OCI-LY1 (cell line): ENCODE measurements around the gene DNAJB14.

ENCODE experiments used
- H2AFZ ChIP-seq: fragments of 200-600 bp; sonication (generic), shearing (Covaris generic); 2 replicates; pipeline ENCODE4 v1.6.0; 2014; ENCODE audit warnings: antibody characterized with exemption, mild to moderate bottlenecking, low read length
- H3F3A ChIP-seq: fragments of 200-600 bp; sonication (generic), shearing (Covaris generic); 2 replicates; pipeline ENCODE4 v1.6.0; 2014; ENCODE audit warnings: mild to moderate bottlenecking, antibody characterized with exemption, low read length, moderate library complexity; ENCODE audit not compliant: insufficient read depth
- H3K27ac ChIP-seq: fragments of 200-600 bp; sonication (generic); 2 replicates; pipeline ENCODE4 v1.5.1; 2014; ENCODE audit warnings: low read length, mixed run types, mild to moderate bottlenecking, low read depth; ENCODE audit not compliant: poor library complexity, severe bottlenecking
- H3K27me3 ChIP-seq: fragments of 200-600 bp; sonication (generic); 2 replicates; pipeline ENCODE4 v1.6.0; 2014; ENCODE audit warnings: antibody characterized with exemption, mild to moderate bottlenecking, low read length, moderate library complexity; ENCODE audit not compliant: insufficient read depth
- H3K36me3 ChIP-seq: fragments of 200-600 bp; sonication (generic); 2 replicates; pipeline ENCODE4 v1.6.1; 2014; ENCODE audit warnings: mild to moderate bottlenecking, antibody characterized with exemption, low read length, moderate library complexity, mixed read lengths; ENCODE audit not compliant: insufficient read depth
- H3K4me1 ChIP-seq: fragments of 200-600 bp; sonication (generic); 2 replicates; pipeline ENCODE4 v1.5.1; 2014; ENCODE audit warnings: mild to moderate bottlenecking, low read length, moderate library complexity; ENCODE audit not compliant: insufficient read depth, severe bottlenecking
- H3K4me2 ChIP-seq: fragments of 200-600 bp; sonication (generic), shearing (Covaris generic); 2 replicates; pipeline ENCODE4 v1.6.1; 2014; ENCODE audit warnings: low read length
- H3K4me3 ChIP-seq: fragments of 200-600 bp; sonication (generic); 2 replicates; pipeline ENCODE4 v1.5.1; 2014; ENCODE audit warnings: low read length, low read depth, mild to moderate bottlenecking, mixed read lengths; ENCODE audit not compliant: poor library complexity, severe bottlenecking
- H3K79me2 ChIP-seq: fragments of 200-600 bp; shearing (Covaris generic); 2 replicates; pipeline ENCODE4 v1.6.1; 2016; ENCODE audit warnings: mixed run types, low read length, mixed read lengths; ENCODE audit not compliant: insufficient read depth
- H3K9ac ChIP-seq: fragments of 200-600 bp; sonication (generic), shearing (Covaris generic); 2 replicates; pipeline ENCODE4 v1.6.1; 2014; ENCODE audit warnings: mild to moderate bottlenecking, low read length, mixed read lengths
- H3K9me2 ChIP-seq: fragments of 200-600 bp; sonication (generic), shearing (Covaris generic); 2 replicates; pipeline ENCODE4 v1.6.1; 2014; ENCODE audit warnings: low read depth, mild to moderate bottlenecking, low read length, mixed read lengths
- H3K9me3 ChIP-seq: fragments of 200-600 bp; shearing (Covaris generic); 2 replicates; pipeline ENCODE4 v1.6.1; 2014; ENCODE audit warnings: low read length, mixed read lengths
- H4K20me1 ChIP-seq: fragments of 200-600 bp; sonication (generic), shearing (Covaris generic); 2 replicates; pipeline ENCODE4 v1.6.0; 2016; ENCODE audit warnings: mild to moderate bottlenecking, low read length; ENCODE audit not compliant: insufficient read depth
- CTCF ChIP-seq: fragments of 200-600 bp; sonication (generic), shearing (Covaris generic); IDR thresholded peaks from 2 replicates; pipeline ENCODE4 v1.5.1; 2017; ENCODE audit warnings: mild to moderate bottlenecking, antibody characterized with exemption, low read length, moderate library complexity, mixed read lengths
- EZH2 ChIP-seq: fragments of 200-600 bp; sonication (generic), shearing (Covaris generic); IDR thresholded peaks from 2 replicates; pipeline ENCODE4 v1.8.0; 2017; ENCODE audit warnings: borderline replicate concordance, mixed run types, mild to moderate bottlenecking, antibody characterized with exemption, low read length, moderate library complexity, mixed read lengths

DNAJB14 gene

DNA sequence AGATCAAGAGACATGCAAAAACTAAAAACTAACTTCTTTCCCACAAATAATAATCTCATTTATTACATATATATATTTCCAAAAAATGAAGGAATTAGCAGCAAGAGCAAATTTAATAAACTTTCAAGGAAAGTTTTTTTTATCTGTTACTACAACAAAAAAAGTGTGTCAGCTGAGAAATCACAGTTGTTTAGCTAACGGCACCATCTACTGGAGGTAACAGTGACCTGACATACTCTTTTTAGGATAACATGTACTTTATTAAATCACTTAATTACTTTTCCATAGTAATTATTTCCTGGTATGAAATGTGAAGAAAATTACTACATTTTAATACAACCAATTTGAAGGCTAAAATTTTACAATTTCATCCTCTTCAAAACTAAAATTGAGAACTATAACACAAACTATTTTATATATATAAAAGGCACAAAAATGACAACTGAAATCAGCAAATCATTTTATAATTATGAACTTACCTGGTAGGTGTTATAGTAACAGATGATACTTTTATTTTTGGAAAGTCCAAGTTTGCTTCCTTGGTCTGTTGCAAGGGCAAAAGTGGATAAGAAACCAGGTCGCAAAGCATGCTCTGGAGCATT is 61.3 kb downstream of the DNAJB14 start:
- Histone ChIP-seq H3K27me3 (no peaks in the 10 kb centered on the region), H3F3A (no peaks in the 10 kb centered on the region), H3K79me2 (peaks cover 15% of the 10 kb centered on the region), H3K9me3 (no peaks in the 10 kb centered on the region), H3K4me3 (no peak overlapping the region), H3K4me2 (no peak overlapping the region), H3K27ac (no peak overlapping the region), H3K9ac (no peak overlapping the region), H2AFZ (no peak overlapping the region), H3K9me2 (no peaks in the 10 kb centered on the region), H3K4me1 (no peaks in the 10 kb centered on the region), H3K36me3 (peaks cover 37% of the 10 kb centered on the region), H4K20me1 (no peaks in the 10 kb centered on the region)
- TF ChIP-seq CTCF (peak; percentile 55), EZH2 (no peak)

DNA sequence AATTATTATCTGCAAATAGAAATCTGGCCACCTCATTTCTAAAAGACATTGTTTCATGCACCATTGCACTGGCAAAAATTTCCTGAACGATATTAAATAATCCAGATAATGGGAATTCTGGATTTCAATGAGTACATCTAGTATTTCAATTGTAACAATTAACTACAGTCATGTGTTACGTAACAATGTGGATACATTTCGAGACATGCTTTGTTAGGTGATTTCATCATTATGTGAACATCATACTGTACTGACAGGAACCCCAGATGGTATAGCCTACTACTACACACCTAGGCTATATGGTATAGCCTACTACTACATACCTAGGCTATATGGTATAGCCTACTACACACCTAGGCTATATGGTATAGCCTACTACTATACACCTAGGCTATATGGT is 67.0 kb downstream of the DNAJB14 start:
- H3K9me2 ChIP-seq = no peaks in the 10 kb centered on the region
- no peak overlapping the region for H2AFZ ChIP-seq
- H3K9ac ChIP-seq = no peak overlapping the region
- H3K4me1 ChIP-seq = no peaks in the 10 kb centered on the region
- H3K79me2 ChIP-seq = no peaks in the 10 kb centered on the region
- no peaks in the 10 kb centered on the region for H3F3A ChIP-seq
- H3K27ac ChIP-seq = no peak overlapping the region
- H3K4me2 ChIP-seq = no peak overlapping the region
- no peaks in the 10 kb centered on the region for H3K9me3 ChIP-seq
- H3K27me3 ChIP-seq = no peaks in the 10 kb centered on the region
- no peaks in the 10 kb centered on the region for H4K20me1 ChIP-seq
- TF ChIP-seq EZH2 (no peak), CTCF (no peak)
- H3K36me3 ChIP-seq = peaks cover 36% of the 10 kb centered on the region
- H3K4me3 ChIP-seq = no peak overlapping the region

GRCh38 chr4:99878604-99879003 is 67.8 kb downstream of the DNAJB14 start:
- H3F3A ChIP-seq = no peaks in the 10 kb centered on the region
- H3K27ac ChIP-seq = no peak overlapping the region
- no peak overlapping the region for H3K9ac ChIP-seq
- H3K79me2 ChIP-seq = no peaks in the 10 kb centered on the region
- no peak overlapping the region for H3K4me2 ChIP-seq
- no peak overlapping the region for H2AFZ ChIP-seq
- no peaks in the 10 kb centered on the region for H3K4me1 ChIP-seq
- no peak overlapping the region for H3K4me3 ChIP-seq
- H4K20me1 ChIP-seq = no peaks in the 10 kb centered on the region
- no peaks in the 10 kb centered on the region for H3K9me3 ChIP-seq
- no peak for TF ChIP-seq CTCF
- no peak for TF ChIP-seq EZH2
- H3K9me2 ChIP-seq = no peaks in the 10 kb centered on the region
- H3K36me3 ChIP-seq = peaks cover 36% of the 10 kb centered on the region
- H3K27me3 ChIP-seq = no peaks in the 10 kb centered on the region
